ENCODE measurements around the gene INPP1. TPM values are rescaled to one million over a fixed set of nuclear protein-coding genes. Genes with fewer than 3 reads are reported as not detected.
"Not testable (repeated sequence)": the region's sequence is repeated elsewhere in the genome, so short reads cannot be mapped to it uniquely, and the experiment has no call there.

Gene INPP1, protein sequence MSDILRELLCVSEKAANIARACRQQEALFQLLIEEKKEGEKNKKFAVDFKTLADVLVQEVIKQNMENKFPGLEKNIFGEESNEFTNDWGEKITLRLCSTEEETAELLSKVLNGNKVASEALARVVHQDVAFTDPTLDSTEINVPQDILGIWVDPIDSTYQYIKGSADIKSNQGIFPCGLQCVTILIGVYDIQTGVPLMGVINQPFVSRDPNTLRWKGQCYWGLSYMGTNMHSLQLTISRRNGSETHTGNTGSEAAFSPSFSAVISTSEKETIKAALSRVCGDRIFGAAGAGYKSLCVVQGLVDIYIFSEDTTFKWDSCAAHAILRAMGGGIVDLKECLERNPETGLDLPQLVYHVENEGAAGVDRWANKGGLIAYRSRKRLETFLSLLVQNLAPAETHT
- 10 to 100 TPM; 10.6 to 11.9 TPM for total RNA-seq

- Mint-ChIP-seq H3K9me3 (no peaks in the 10 kb centered on the region), H3K27me3 (peaks cover 4% of the 10 kb centered on the region), H3K27ac (peak within 1 kb of the TSS; percentile 50), H3K36me3 (ENCODE audit: low read depth) (peaks cover 4% of the 10 kb centered on the region), H3K4me3 (peak within 1 kb of the TSS; percentile 82), H3K4me1 (peaks cover 24% of the 10 kb centered on the region)
- CTCF ChIA-PET = interaction anchor here (0.5 to 2.4 kb wide), 7 partner anchors 11 to 168 kb away, joined by 3 to 10 read pairs (median 5); partner anchors contain the start of gene HIBCH
- DNase-seq = peak; percentile 47
- POLR2A ChIA-PET = interaction anchor here (0.8 to 3.4 kb wide), 6 partner anchors 10 to 581 kb away, joined by 3 to 25 read pairs (median 13); partner anchors contain the start of genes HIBCH, NEMP2 and OSGEPL1
Observed at GRCh38 chr2:190343536-190344275, at the start of gene INPP1. Gene INPP1 (plus strand): TSS chr2:190343589. CDS start chr2:190360103, 16,514 bp downstream.

DNA sequence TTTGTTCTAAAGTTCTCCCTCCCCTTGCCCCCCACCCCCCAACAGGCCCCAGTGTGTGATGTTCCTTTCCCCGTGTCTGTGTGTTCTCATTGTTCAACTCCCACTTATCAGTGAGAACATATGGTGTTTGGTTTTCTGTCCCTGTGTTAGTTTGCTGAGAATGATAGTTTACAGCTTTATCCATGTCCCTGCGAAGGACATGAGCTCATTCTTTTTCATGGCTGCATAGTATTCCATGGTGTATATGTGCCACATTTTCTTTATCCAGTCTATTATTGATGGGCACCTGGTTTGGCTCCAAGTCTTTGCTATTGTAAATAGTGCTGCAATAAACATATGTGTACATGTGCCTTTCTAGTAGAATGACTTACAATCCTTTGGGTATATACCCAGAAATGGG lies 45.5 kb upstream of the INPP1 start:
- H3K27ac Mint-ChIP-seq, CTCF ChIA-PET, POLR2A ChIA-PET: not testable (repeated sequence)

DNA sequence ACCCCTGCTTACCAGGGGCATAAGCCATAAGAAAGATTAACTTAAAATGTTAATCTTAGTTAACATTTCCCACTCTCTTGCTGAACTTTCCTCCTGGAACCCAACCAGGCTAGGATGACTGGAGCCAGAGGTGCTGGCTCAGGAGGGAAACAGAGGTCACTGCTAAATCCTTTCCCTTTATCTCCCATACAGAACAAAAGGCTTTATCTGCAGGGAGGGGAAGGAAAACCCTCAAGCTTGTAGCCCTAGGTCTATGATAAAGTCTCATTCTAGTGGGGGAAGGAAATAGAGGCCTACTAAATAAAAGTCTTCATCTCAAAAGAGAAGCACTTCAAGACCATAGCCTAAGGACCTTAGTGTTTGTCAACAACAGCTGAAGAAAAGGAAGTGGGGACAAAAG lies 42.4 kb upstream of the INPP1 start:
- Mint-ChIP-seq H3K27me3 (no peaks in the 10 kb centered on the region), H3K4me3 (no peak overlapping the region), H3K4me1 (peaks cover 14% of the 10 kb centered on the region), H3K9me3 (peaks cover 10% of the 10 kb centered on the region), H3K27ac (no peak overlapping the region), H3K36me3 (ENCODE audit: low read depth) (peaks cover 54% of the 10 kb centered on the region)
- DNase-seq = no peak
- POLR2A ChIA-PET = no interaction called here
- CTCF ChIA-PET = no interaction called here

More for the DNA sequence above, 45.5 kb upstream of the INPP1 start:
- H3K9me3 Mint-ChIP-seq, H3K27me3 Mint-ChIP-seq, H3K4me1 Mint-ChIP-seq, DNase-seq, H3K4me3 Mint-ChIP-seq: not testable (repeated sequence)
- peaks cover 43% of the 10 kb centered on the region for H3K36me3 Mint-ChIP-seq (ENCODE audit: low read depth)

DNA sequence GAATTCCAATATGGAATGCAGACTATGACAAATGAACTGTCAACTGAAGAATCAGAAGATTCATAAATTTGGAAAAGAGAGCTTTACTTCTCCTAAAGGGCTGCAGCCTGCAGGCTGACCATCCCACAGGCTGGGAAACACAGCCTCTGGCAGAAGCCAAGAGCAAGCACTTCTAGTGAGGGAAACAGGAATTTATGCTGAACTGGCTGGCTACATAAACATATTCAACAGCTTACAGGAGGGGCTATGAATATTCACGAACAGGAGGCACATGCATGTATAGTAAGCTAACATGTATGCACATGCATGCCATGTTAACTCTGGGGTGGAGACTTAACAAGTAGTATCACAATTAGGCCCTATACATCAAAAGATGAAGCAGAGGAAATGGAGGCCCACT lies 41.3 kb upstream of the INPP1 start:
- H3K4me3 Mint-ChIP-seq = no peak overlapping the region
- DNase-seq = no peak
- ChIA-PET CTCF (no interaction called here), POLR2A (no interaction called here)
- H3K27ac Mint-ChIP-seq = no peak overlapping the region
- H3K36me3 Mint-ChIP-seq (ENCODE audit: low read depth) = peaks cover 55% of the 10 kb centered on the region
- H3K4me1 Mint-ChIP-seq = peaks cover 14% of the 10 kb centered on the region
- peaks cover 10% of the 10 kb centered on the region for H3K9me3 Mint-ChIP-seq
- H3K27me3 Mint-ChIP-seq = no peaks in the 10 kb centered on the region

DNA sequence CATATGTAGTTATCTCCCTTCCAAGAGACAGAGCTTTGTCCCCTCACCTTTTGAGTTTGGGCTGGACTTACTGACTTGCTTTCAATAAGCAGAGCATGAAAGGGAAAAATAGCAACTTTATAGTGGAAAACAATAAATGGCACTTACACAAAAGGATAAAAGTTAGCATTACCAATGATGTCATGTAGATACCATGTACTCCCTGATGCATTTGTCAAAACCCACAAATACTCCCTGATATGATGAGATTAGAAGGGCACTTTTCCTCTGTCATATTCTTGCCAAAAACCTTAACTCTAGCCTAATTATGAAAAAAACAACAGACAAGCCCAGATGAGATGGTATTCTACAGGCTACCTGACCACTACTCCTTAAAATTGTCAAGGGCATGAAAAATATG lies 39.7 kb upstream of the INPP1 start:
- ChIA-PET POLR2A (interaction anchor here (0.6 kb wide), 1 partner anchor 13 kb away, joined by 3 read pairs; no protein-coding TSS in a partner anchor), CTCF (no interaction called here)
- peaks cover 14% of the 10 kb centered on the region for H3K4me1 Mint-ChIP-seq
- no peaks in the 10 kb centered on the region for H3K27me3 Mint-ChIP-seq
- H3K4me3 Mint-ChIP-seq = no peak overlapping the region
- H3K36me3 Mint-ChIP-seq (ENCODE audit: low read depth) = peaks cover 53% of the 10 kb centered on the region
- DNase-seq = no peak
- H3K27ac Mint-ChIP-seq = no peak overlapping the region
- H3K9me3 Mint-ChIP-seq = peaks cover 8% of the 10 kb centered on the region

GRCh38 chr2:190304404-190304803 lies 39.0 kb upstream of the INPP1 start:
- H3K36me3 Mint-ChIP-seq (ENCODE audit: low read depth) = peaks cover 57% of the 10 kb centered on the region
- H3K4me3 Mint-ChIP-seq = no peak overlapping the region
- H3K27ac Mint-ChIP-seq = no peak overlapping the region
- DNase-seq = no peak
- H3K9me3 Mint-ChIP-seq = peaks cover 7% of the 10 kb centered on the region
- H3K27me3 Mint-ChIP-seq = no peaks in the 10 kb centered on the region
- ChIA-PET CTCF (no interaction called here), POLR2A (no interaction called here)
- H3K4me1 Mint-ChIP-seq = peaks cover 14% of the 10 kb centered on the region

- H3K27me3 Mint-ChIP-seq = no peaks in the 10 kb centered on the region
- DNase-seq = no peak
- H3K36me3 Mint-ChIP-seq (ENCODE audit: low read depth) = peaks cover 34% of the 10 kb centered on the region
- H3K4me1 Mint-ChIP-seq = peaks cover 14% of the 10 kb centered on the region
- ChIA-PET POLR2A (no interaction called here), CTCF (no interaction called here)
- H3K9me3 Mint-ChIP-seq = no peaks in the 10 kb centered on the region
- H3K27ac Mint-ChIP-seq = no peak overlapping the region
- H3K4me3 Mint-ChIP-seq = no peak overlapping the region
Observed at GRCh38 chr2:190308031-190308430, 35.4 kb upstream of the INPP1 start.

DNA sequence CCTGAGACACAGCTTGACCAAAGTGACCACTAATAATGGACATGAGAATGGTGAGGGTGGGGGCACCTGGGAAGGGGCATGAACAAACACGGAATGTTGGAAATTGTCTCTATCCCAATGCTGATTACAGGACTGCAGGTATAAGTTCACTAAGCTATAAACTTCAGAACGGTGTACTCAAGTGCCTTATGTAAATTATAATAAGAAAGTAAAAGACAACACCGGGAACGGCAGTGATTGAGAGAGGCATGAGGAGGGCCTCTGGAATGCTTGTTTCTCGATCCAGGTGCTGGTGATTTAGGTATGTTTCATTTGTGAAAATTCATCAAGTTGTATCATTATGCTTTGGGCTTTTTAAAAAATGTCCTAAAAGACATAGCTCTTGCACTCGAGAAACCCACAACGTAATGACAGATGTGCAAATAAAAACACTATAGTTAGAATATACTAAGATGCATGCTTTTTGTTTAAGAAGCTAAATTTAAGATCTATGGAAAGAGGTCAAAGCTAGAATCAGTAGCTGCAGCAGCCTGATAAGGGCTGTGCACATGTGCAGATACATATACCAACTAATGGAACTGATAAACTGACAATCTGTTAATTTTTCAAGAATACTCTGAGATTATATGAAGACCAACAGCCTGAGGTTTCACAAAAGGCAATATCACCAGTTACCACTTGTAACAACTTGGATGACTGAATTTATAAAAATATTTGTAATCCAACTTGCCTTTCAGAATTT lies 31.3 kb upstream of the INPP1 start:
- Mint-ChIP-seq H3K36me3 (ENCODE audit: low read depth) (peaks cover 21% of the 10 kb centered on the region), H3K4me1 (peaks cover 17% of the 10 kb centered on the region), H3K27ac (no peak overlapping the region), H3K4me3 (no peak overlapping the region), H3K27me3 (no peaks in the 10 kb centered on the region), H3K9me3 (no peaks in the 10 kb centered on the region)
- POLR2A ChIA-PET = no interaction called here
- DNase-seq = no peak
- CTCF ChIA-PET = interaction anchor here (1.0 kb wide), 1 partner anchor 35 kb away, joined by 3 read pairs; no protein-coding TSS in a partner anchor

GRCh38 chr2:190312635-190313025 lies 30.8 kb upstream of the INPP1 start:
- CTCF ChIA-PET = interaction anchor here (1.4 kb wide), 1 partner anchor 223 kb away, joined by 3 read pairs; no protein-coding TSS in a partner anchor
- H3K4me3 Mint-ChIP-seq, H3K27ac Mint-ChIP-seq, DNase-seq, H3K27me3 Mint-ChIP-seq, H3K9me3 Mint-ChIP-seq, POLR2A ChIA-PET: not testable (repeated sequence)
- H3K4me1 Mint-ChIP-seq = peaks cover 22% of the 10 kb centered on the region
- H3K36me3 Mint-ChIP-seq (ENCODE audit: low read depth) = peaks cover 19% of the 10 kb centered on the region

DNA sequence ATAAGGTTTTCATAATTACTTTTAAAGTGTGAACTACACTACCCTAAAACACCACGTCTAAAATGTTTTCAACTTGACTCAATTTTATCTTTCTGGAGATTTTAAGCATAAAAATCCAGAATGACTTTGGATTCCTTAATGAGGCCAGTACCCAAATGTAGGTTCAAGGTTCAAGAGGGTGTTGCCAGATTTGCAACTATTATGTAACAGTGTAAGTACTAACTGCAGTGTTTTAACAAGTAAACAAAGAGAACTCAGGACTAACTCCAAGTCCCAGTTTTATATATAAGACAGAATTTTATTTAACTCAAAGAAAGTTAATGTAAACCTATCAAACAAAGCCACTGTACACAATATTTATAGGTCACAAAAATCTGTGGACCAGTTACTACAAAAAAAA lies 29.5 kb upstream of the INPP1 start:
- CTCF ChIA-PET = interaction anchor here (0.7 to 1.4 kb wide), 3 partner anchors 36 to 239 kb away, joined by 3 read pairs; no protein-coding TSS in a partner anchor
- Mint-ChIP-seq H3K4me1 (peaks cover 31% of the 10 kb centered on the region), H3K36me3 (ENCODE audit: low read depth) (peaks cover 11% of the 10 kb centered on the region), H3K27ac (no peak overlapping the region), H3K27me3 (no peaks in the 10 kb centered on the region), H3K9me3 (no peaks in the 10 kb centered on the region), H3K4me3 (no peak overlapping the region)
- POLR2A ChIA-PET = no interaction called here
- no peak for DNase-seq

- no peak overlapping the region for H3K4me3 Mint-ChIP-seq
- ChIA-PET CTCF (no interaction called here), POLR2A (no interaction called here)
- peaks cover 40% of the 10 kb centered on the region for H3K4me1 Mint-ChIP-seq
- peaks cover 4% of the 10 kb centered on the region for H3K36me3 Mint-ChIP-seq (ENCODE audit: low read depth)
- no peaks in the 10 kb centered on the region for H3K9me3 Mint-ChIP-seq
- DNase-seq = no peak
- no peaks in the 10 kb centered on the region for H3K27me3 Mint-ChIP-seq
- H3K27ac Mint-ChIP-seq = no peak overlapping the region
Observed at GRCh38 chr2:190315273-190315672, 28.1 kb upstream of the INPP1 start.

- no peaks in the 10 kb centered on the region for H3K36me3 Mint-ChIP-seq (ENCODE audit: low read depth)
- ChIA-PET CTCF (interaction anchor here (0.9 to 3.0 kb wide), 8 partner anchors 10 to 64 kb away, joined by 3 to 13 read pairs (median 4); partner anchors contain the start of gene INPP1), POLR2A (interaction anchor here (1.0 to 2.9 kb wide), 7 partner anchors 9 to 656 kb away, joined by 3 to 25 read pairs (median 5); partner anchors contain the start of gene INPP1)
- no peaks in the 10 kb centered on the region for H3K9me3 Mint-ChIP-seq
- no peaks in the 10 kb centered on the region for H3K27me3 Mint-ChIP-seq
- DNase-seq = no peak
- H3K4me1 Mint-ChIP-seq = peaks cover 56% of the 10 kb centered on the region
- peak overlapping the region; percentile 85 for H3K27ac Mint-ChIP-seq
- H3K4me3 Mint-ChIP-seq = peak overlapping the region; percentile 89
Observed at GRCh38 chr2:190318514-190318913, 24.9 kb upstream of the INPP1 start.

All from activated CD4-positive, alpha-beta memory T cell treated with anti-CD3 and anti-CD28 coated beads, Interleukin-2, amount 10 ng/mL, durations not matched to agents 7 days and 5 days (primary cell).